ENCODE data around the gene CCDC149.

The CCDC149 gene

DNA sequence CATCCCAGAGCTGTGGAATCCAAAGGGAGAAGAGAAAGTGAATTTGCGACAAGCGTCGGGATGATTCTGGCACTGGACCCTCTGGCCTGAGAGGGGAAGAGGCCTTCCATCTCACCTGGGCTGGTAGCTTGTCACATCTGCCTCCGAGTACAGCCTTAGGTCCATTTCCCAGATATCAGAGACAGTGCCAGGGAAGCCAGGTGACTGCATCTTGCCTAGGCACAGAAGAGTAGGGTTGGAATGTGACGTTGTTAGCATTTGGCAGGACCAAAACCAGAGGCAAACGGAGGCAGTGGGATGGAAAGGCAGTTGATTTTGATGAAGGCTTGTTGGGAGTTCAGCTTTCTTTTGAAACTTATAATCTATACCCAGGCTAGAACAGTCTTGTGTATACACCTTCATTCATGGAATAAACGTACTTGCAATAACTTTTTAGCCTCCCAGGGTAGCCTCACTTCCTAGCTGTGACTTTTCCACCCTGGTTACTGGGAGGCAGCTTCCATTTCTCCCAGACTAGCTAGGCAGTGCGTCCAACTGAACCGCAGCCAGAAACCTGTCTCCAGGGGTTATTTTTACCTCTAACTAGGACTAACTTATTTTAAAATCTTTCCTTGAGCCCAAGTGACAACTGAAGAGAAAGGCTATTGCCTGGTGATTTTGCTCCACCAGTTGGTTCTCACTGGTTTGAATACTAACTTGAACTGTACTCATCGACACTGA is 111.5 kb downstream of the CCDC149 start:
- DNase-seq (ENCODE audit: low spot score): no peak

DNA sequence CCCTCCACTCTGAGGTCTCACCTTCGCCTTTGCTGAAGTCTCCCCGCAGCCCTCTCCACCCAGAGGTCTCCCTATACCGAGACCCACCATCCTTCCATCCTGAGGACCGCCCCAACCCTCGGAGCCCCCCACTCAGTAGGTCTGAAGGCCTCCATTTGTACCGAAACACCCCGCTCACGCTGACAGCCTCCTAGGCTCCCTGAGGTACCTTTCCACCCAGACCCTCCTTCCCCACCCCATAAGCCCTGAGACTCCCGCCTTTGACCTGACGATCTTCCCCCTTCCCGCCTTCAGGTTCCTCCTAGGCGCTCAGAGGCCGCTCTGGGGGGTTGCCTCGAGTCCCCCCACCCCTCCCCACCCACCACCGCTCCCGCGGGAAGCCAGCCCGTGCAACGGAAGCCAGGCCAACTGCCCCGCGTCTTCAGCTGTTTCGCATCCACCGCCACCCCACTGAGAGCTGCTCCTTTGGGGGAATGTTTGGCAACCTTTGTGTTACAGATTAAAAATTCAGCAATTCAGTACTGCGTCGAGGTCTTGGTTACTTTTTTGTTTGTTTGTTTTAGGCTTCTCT is 112.4 kb downstream of the CCDC149 start:
- no peak for DNase-seq (ENCODE audit: low spot score)

DNA sequence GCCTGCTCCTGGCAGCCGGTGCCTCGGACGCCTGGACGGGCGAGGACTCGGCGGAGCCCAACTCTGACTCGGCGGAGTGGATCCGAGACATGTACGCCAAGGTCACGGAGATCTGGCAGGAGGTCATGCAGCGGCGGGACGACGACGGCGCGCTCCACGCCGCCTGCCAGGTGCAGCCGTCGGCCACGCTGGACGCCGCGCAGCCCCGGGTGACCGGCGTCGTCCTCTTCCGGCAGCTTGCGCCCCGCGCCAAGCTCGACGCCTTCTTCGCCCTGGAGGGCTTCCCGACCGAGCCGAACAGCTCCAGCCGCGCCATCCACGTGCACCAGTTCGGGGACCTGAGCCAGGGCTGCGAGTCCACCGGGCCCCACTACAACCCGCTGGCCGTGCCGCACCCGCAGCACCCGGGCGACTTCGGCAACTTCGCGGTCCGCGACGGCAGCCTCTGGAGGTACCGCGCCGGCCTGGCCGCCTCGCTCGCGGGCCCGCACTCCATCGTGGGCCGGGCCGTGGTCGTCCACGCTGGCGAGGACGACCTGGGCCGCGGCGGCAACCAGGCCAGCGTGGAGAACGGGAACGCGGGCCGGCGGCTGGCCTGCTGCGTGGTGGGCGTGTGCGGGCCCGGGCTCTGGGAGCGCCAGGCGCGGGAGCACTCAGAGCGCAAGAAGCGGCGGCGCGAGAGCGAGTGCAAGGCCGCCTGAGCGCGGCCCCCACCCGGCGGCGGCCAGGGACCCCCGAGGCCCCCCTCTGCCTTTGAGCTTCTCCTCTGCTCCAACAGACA is 113.1 kb downstream of the CCDC149 start:
- DNase-seq (ENCODE audit: low spot score): no peak

DNA sequence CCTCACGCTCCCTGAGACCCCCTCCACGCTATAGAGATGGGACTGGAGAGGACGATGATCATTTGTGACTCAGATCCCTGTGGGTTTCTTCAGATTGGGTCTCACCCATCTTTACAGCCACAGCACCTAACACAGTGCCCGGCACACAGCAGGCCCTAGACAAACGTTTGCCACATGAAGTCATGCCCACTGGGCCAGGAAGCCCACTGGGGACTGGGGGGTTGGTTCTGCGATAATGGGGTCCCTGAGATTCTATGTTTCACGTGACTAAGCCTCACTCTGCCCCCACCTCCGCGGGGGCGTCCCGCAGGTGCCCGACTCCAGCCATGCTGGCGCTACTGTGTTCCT is 113.7 kb downstream of the CCDC149 start:
- DNase-seq (ENCODE audit: low spot score): no peak

DNA sequence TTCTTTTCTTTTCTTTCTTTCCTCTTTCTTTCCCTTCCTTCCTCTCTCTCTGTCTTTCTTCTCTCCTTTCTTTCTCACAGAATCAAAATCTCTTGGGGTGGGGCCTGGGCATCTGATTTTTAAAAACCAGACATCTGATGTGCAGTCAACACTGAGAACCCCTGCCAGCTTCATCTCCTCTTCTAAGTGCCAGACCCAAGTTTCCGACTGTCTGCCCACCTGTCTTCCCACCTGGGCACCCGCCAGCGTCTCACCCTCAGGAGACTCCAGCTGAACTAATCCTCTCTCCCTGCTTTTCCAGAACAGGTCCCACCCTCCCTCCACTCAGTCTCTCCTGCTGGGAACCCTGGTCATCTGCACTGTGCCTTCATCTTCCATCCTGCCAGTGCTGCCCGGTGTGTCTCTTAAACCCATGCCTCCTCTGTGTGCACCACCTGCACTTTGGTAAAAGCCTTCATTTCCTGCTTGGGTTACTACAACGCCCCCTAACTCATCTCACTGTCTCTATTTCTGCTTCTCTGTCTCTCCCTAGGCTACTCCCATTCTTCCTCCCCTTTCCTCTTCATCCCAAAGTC is 114.7 kb downstream of the CCDC149 start:
- no peak for DNase-seq (ENCODE audit: low spot score)

DNA sequence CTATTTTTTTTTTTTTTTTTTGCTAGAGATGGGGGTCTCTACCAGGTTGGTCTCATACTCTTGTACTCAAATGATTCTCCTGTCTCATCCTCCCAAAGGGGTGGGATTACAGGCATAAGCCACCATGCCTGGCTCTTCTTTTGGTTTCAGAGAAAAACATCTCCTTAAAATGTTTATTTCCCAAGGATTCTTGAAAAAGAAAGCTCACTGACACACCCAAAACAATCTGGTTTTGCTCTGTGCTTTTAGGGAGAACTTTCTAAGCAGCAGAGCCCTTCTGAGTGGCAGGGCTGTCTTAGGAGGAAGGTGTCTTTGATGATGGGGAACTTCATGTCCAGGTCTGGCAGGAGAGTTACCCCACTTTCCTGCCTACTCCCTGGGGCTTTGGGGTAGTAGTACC is 116.2 kb downstream of the CCDC149 start:
- DNase-seq (ENCODE audit: low spot score): no peak

DNA sequence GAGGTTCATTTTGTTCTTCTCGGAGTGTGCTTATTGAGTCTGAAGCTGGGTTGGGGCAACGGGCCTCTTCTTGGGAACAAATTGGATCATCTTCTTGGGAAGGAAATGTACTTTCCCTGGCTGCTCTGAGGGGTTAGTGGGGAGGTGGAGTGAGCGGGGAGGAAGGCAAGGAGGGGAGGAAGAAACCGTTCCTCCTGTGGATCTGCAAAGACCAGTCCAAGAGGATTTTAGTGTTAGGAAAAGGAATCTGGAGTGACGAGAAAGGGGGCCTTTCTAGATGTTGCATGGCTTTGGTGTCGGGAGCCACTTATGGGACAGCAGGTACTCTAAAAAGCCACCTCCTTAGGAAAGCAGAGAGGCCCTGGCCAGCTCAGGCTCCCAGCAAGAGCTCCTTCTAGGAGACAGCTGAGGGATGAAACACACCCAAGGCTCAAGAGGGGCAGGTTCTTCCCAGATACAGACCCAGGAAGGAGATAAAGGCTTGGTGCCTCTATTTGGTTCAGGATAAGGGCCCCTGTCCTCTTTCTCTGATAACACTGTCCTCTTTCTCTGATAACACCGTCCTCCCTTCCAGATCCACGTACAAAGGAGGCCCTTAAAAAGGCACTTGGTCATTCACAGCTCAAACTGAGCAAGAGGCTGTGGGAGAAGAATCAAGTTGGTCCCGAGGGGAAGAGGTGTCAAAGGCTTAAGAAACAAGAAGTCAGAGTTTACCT is 117.0 kb downstream of the CCDC149 start:
- DNase-seq (ENCODE audit: low spot score): no peak

DNA sequence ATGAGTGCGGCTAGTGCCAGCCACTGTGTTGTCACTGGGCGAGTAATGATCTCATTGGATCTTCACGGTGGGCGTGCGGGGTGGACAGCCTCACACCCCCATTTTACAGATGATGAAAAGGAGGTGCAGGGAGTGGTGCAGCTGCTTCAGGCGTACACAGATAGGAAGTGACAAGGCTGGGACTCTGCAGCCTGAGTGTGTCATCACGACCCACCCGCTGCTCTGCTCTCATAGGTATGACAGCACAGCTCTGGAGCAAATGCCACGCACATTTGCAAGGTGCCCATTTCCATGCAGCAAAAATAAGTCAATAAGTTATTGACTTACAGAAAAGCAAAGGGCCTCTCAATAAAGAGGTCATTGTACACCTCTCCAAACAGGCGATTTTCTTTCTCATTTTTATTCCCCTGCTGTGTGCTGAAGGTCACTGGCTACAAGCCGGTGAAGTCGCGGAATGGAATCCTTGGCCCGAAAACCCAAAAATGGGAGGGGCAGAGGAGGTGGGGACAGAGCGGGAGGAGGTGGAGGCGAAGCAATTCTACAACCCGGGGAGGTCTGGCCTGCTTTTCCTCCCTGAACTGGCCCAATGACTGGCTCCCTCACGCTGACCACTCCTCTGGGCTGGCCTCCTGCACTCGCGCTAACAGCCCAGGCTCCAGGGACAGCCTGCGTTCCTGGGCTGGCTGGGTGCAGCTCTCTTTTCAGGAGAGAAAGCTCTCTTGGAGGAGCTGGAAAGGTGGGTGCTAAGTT is 117.8 kb downstream of the CCDC149 start, which contains the start of gene SOD3:
TSS of gene SOD3 (plus strand) at position 658 of the 750 bp plus-strand sequence. CDS start 3,949 bp downstream, outside the sequence.
- DNase-seq (ENCODE audit: low spot score): peak; percentile 96

DNA sequence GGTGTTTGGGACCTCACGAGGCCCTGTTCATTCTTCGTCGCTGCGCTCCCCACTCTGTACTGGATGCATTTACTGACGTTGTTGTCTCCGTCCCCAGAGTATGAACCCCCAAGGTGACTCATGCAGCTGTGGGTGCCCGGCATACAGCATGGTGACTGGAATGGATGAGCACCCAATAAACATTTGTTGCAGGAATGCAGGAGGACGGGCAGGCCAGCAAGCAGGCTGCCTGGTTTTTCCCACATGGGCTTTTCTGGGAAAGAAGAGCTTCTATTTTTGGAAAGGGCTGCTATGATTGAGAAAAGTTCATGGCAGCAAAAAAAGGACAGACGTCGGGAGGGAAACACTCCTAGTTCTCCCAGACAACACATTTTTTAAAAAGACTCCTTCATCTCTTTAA is 118.4 kb downstream of the CCDC149 start:
- peak; percentile 61 for DNase-seq (ENCODE audit: low spot score)

DNA sequence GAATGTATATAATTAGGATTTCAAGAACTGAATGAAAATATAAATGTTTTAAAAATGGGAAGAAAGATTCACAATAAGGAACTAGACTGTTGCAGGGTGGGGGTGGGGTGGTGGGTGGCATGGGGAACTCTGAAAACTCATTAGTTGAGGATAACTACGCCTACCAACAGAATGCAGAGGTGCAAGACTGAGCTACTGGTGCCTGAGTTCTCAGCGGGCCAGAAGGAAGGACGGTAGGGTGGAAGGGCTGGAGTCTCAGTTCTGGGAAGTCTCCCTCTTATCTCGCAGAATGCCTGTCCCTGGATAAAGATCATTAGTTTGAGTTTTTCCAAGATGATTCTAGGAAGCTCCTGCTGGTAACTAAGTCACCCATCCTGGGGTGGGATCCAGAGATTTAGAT is 118.8 kb downstream of the CCDC149 start:
- DNase-seq (ENCODE audit: low spot score): no peak

DNA sequence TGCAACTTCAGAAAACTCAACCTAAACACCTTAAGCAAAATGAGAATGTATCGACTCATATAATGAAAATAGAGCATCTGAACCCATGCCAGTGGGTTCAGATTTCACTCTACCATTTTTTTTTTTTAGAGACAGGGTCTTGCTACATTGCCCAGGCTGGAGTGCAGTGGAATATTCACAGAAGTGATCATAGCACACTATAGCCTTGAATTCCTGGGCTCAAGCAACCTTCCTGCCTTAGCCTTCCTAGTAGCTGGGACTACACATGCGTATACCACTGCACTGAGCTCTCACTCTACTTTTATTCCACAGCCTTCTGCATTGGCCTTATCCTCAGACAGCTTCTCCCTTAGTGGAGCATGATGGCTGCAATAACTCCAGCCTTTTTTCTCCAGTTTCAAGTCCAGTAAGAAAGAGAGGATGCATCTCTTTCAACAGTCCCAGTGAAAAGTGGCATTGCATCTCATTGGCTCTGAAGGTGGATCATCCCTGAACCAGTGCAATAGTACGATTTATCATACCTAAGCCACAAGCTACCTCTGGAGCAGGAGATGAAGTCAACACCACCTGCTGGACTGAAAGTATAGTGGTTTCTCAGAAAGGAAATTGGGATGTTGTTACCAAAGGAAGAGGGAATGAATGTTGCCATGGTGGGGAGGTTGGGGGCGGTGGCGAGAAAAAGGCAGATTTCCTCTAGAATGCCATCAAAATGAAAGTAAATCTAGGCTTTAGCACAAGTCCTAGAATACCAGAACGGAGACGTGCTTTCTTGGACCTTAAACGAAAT is 119.4 kb downstream of the CCDC149 start:
- no peak for DNase-seq (ENCODE audit: low spot score)

DNA sequence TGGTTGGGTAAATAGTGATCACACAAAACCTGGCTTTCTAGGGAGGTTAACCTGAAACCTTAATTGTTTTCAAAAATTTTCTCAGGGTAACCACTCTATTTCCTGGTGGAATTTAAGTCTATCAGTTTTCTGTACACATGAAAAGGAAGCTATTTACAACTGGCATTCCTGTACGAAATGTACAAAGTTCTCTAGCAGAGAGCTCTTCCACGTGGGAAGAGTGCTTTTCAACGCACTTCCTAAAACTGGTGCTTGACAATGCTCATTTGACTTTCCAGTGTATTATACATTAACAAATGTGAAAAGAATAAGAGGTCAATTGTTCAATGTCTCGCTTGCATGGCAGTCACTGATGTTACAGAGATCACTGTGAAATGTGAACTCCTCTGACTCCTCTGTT is 120.3 kb downstream of the CCDC149 start:
- no peak for DNase-seq (ENCODE audit: low spot score)

DNA sequence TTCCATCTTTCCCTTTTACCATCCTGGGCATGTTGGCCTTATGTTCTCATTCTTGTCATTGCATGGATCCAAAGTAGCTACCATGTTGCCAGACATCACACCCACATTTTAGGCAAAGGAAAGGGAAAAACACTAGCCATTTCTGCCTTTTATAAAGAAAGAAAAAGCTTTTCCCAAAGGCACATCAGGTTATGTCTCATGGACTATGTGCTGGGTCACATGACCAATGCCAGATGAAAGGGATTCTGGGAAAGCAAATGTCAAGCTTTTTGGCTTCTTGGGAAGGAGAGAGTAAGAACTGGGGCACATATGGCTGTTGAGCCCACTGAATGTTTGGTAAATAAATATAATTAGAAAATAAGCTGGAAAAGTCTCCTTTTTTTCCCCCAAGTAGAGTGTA is 121.8 kb downstream of the CCDC149 start:
- DNase-seq (ENCODE audit: low spot score): no peak

DNA sequence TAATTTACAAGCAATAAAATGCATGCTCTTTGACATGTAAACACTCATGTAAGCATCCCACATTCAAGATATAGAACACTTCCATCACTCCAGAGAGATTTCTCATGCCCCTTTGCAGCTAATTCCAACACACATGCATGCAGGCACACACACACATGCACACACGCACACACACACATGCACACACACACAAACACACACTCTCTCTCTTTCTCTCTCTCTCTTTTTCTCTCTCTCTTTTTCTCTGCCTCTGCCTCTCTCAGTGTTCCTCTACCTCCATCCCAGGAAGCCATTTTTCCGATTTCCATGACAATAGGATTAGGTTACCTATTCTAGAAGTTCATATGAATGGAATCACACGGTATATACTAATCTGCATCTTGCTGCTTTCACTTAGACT is 129.3 kb downstream of the CCDC149 start:
- no peak for DNase-seq (ENCODE audit: low spot score)

DNA sequence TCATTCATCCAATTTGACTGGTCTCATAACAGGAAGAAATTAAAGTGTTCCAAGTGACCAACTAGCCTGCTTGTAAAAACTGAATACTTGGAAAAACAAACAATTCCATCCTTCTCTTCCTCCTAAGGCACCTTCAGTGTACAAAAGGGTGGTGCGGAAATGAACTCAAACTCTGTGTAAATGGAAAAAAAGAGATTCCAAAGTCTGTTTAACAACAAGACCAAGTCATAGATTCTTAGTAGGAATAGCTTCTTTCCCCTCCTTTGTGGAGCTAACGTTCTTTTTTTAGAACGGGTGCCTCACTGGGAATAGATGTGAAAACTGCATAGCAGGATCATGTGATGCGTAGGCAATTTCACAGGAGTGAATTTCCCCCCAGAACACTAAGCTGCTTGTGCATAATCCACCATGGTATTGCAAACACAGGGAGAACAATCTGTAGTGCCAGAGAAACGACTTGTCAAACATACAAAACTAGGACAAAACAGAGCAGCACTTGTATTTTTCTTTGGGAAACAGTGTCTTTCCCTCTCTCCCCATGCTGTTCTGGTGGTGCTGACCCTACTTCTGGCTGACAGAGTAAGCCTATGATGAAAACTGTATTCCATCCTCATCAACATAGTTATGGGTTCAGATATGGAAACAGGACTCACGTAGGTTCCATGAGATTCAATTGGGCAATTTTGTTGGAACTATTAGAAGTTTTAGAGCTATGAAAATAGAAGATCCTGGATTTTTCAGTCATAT is 130.7 kb downstream of the CCDC149 start:
- no peak for DNase-seq (ENCODE audit: low spot score)

DNA sequence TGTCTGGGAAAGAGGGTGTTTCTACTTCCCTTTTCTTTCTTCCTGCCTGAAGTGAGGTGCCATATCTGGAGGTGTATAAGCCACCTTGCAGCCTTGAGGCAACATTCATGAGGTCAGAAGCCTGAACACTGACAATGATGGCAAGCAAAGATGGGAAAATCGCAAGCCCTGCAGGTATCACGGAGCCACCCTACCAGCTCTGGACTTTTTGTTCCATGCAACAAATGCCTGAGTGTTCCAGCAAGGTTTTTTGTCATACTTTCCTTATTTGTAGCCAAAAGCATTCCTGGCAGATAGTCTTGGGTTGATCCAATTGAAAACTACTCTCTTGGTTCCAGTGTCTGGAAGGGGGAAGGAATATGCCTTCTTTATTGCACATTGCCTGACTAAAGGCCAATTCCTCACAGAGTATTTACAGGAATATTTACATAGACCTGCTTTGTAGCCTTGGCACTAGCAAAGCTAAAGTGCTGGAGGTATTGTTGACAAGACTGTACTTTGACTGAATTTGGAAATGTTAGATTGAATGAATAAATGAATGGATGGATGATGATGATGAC is 131.8 kb downstream of the CCDC149 start:
- DNase-seq (ENCODE audit: low spot score): no peak

DNA sequence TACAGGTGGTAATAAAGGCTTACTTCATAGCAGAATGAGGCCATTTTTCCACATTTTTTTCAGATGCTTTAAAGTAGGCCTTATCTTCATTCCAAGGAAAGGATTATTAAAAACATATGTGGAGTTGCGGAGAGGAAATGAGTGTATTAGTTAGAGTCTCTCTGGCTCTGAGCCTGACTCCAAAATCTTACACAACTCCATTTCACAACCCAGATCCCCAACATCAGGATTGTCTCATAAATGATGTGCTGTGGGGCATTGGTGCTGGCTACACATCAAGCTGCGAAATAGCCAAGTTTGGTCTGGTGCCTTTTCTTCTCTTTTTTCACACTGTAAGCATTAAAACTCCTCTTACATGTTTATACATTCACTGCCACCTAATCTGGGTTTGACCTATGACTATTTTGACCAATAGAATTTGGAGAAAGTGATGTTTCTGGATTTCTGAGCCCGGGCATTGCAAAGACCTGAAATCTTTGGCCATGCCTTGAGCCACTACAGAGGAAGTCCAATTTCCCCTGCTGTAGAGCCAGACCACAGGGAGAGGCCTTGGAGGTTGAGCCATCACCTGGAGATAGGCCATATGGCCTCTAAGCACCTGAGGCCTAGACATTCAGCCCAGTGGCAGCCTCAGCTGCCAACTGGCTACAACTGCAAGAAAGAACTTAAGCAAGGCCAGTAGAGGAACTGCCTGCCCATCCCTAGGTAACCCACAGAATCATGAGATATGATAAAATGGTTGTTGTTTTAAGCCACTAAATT is 134.2 kb downstream of the CCDC149 start:
- DNase-seq (ENCODE audit: low spot score): peak; percentile 88

DNA sequence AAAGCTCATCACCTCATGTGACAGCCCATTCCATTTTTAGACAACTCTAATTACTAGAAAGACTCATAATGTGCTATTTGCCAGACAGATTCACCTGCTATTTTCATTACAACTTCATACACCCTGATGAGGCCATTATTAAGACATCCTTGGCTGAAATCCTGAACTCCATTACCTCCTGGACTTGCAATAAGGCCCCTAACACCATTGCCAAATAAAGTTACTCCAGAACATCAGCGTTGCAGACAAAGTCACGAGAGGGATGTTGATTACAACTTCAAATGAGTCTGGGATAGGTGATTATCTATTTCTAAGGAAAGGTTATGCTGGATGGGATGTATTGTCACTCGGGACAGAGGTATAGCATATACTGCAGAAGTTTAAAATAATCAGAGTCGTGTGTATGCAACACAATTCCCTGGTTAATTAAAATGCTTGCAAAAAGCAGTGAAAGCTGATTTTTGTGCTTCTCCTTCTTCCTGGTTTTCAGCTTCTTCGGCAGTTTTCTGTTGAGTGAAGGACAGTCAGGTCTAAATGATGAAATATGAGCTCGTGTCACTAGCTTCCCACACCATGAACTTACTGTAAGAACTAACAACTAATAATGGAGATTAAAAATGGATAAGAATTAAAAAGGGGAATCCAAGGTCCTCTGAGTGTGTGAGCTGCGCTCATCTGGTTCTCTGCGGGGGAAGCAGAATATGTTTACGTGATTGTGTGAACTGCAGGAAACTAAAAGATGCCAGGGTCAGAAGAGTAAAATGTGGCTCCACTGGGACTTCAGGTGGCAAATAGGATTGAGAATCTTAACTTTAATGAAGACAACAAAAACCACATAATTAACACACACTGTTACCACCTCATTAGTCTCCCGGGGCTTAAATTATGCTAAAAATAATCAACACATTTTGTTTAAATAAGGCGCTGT is 135.0 kb downstream of the CCDC149 start:
- DNase-seq (ENCODE audit: low spot score): no peak
